ENCODE results near the gene MACROH2A1.

Gene MACROH2A1

DNA sequence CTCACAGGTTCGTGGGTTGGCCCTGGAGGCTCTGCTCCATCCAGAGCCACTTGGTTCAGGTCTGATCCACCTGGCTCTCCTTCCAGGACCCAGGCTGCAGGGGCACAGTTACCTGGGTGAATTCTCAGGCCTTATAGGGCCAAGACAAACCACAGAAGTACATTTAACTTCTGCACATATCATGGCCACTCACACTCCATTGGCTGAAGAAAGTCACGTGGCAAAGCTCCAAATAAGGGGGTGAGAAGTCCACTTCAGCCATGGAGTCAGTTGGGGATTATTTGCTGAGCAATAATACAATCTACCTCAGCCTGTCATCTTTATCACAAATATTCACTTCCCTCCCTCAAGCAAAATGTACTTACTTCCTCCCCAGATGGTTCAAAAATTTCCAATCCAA, 83.6 kb downstream of the MACROH2A1 start:
- DNase-seq (ENCODE audit: low read depth in 2 of 2), result no peak

DNA sequence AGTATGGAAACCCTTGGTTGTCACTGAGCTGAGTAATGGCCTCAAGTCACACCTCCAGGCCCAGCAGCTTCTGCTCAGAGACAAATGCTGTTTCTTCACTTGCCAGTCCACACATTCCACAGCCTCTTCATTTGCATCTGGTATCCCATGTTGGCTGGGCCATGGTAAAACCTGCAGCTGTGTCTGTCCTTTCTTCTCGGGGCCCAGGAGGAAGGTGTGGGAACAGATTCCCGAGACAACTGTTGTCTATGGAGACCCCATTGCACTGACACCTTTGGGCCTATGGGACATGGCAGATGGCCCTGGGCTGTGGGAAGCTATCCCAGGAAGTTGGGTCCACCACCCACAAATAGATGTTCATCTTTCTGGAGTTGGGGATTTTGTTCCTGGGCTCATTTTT, 85.1 kb downstream of the MACROH2A1 start:
- DNase-seq (ENCODE audit: low read depth in 2 of 2), result no peak

DNA sequence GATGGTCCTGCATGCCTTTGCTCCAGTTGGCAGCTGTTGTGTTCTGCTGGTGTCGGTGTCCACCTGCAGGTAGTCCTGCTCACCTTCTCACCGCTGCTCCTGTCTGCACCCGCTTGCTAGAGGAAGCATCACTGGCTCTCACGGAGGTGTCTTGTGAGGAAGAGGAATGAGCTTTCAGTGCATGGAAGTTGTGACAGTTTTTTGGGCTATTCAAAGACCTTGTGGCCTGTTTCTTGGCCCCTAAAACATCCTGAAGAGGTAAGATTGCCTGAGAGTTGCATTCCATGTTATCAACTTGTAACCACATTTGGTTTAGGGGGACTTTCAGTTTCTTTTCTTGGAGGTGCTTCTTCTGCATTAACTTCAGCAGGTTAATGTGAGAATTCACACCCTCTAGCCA, 85.6 kb downstream of the MACROH2A1 start:
- DNase-seq (ENCODE audit: low read depth in 2 of 2), result no peak

DNA sequence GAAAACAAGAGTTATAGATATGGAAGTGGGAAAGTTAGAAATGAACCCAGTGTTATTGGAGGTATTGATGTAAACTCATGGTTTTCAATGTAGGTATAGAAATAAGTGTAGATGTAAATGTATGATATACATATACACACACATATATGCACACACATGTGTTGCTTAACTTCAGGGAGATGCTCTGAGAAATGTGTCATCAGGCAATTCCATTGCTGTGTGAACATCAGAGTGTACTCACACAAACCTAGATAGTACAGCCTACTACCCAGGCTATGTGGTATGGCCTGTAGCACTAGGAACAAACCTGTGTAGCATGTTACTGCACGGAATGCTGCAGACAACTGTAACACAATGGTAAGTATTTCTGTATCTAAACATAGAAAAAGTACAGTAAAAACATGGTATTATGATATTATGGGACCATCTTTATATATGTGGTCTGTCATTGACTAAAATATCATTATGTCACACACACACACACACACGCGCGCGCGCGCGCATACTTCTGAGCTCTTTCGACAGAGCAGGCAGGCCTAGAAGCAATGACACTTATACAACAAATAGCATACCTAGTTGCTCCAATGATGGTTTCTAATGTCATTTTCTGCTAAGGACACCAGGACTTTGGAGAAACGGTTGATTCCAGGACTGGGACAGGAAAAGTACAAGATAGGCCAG, 86.6 kb downstream of the MACROH2A1 start:
- no peak for DNase-seq (ENCODE audit: low read depth in 2 of 2)

DNA sequence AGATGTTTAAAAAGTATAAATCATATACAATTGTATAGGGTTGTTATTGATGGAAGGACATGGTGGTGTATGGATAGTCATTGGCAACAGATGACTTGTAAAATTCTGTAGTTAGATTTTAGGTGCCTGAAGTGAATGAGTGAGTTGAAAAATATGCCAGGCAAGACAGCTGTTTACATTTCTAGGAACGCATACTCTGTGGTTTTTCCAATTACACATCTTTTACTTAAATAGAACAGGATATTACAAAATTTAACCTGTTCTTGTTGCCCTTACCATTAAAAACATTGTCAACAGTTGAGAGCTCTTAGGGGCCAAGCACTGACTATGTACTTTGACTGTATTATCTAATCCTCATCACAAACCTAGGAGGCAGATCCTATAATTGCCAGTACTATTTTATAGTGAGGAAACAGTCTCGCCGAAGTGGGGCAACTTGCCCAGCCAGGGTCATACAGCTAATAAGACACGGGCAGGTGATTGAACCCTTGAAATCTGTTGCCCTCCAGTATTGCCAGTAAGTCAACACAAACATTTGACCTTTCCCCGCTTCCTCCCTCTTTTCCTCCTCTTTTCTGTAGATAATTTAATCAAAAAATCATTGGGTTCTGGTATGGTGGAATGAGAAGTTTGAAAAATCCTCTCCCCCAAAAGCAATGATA, 88.6 kb downstream of the MACROH2A1 start:
- DNase-seq (ENCODE audit: low read depth in 2 of 2), result no peak

DNA sequence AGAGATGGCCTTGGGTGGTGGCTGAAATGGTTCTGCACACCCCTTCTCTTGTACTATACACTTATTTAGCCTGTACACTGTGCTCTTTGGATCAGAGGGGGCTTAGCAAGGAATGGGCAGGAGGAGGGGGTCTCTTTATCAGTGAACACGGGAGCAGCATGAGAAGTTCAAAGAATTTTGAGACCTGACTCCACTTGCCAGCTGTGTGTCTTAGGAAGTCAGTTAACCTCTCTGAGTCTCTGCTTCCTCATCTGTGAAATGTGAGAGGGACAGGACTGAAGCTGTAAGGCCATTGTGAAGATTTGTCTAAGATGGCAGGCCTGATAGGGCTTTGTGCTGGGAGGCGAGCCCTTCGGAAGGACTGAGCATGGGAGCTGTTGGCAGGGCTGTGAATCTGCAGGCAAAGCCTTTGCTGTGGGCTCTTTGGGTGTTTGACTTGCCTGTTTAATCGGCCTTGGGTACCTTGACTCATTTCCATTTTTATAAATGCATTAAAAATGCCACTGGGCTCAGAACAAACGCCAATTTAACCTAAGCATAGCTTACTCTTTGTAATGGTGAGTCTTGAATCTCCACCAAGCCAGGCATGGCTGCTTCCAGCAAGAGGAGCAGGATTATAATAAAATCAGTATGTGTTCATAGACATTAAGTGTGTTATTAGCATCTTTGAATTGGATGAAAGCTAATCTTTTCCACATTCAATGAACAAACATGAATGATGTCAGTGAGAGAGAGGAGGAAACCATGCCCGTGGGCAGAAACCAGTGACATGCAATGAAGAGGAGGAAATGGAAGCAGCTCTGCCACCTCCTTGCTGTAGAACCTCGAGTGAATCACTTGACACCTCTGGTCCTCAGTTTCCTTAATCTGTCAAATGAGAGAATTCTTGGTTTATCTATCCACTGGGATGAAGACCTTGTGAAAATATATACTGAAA, 89.4 kb downstream of the MACROH2A1 start:
- DNase-seq (ENCODE audit: low read depth in 2 of 2), result no peak

DNA sequence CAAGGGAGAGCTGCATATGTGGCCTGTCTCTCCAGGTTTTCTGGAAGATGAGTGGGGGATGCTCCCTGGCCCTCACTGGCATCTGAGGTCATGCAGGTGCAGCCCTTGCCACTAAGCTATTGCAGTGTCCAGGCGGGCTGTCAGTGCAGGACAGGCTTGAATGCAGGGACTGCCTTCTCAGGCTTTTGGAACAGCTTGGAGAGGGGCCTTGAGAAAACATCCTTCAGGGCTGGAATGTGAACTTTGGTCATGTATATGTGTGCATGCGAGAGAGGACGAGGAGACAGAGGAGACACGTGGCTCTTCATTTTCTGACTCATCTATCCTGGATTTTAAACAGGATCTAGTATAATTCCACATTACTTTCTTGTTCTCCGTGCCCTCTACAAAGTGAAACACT, 90.3 kb downstream of the MACROH2A1 start:
- DNase-seq (ENCODE audit: low read depth in 2 of 2), result no peak

DNA sequence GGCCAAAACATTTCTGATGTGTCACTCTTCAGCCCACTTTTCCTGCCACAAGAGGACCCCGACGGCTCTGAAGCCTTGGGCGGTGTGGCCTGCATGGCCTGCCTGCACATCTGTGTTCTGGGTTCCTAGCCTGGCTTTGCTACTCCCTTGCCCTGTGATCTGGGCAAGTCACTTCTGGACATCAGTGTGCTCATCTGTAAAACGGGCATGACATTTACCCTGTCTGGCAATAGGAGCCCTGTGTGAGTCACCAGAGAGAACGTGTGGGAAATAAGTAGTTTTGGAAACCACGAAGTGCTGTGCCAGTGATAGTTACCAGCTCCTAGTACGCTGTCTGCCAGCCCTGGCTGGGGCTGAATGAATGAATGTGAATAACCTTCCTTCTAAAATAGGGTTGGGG, 90.8 kb downstream of the MACROH2A1 start:
- DNase-seq (ENCODE audit: low read depth in 2 of 2), result no peak

DNA sequence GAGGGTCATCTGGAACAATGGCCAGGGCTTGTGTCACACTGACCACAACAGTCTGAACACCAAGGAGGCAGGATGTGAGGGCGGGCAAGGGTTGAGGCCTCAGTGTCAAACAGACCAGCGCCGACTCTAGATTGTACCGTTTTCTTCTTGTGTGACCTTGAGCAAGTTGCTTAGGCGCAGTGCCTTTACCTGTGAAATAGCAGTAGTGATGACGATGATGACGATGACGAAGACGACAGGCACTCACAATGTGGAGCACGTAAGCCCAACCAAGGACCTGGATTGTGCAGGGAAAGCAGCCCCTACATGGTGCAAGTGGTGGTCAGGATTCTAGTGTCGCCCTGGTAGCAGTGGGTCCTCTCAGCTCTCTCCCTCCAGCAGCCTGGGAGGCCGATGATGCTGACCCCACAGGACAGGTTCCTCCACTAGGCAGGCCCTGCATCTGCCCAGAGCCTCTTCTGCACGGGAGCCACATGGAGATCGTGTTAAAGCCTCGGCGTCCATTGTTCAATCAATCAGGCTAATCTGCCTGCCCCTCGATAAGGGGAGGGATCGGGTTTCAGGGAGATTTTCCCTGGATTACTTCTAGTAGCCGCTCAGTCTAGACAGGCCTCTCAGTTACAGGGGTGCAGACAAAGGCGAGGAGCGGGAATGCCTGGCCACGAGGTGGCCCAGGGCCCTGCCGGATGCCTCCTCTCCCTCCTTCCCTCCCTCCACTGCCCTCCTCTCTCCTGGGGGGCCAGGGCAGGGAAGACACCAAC, 91.7 kb downstream of the MACROH2A1 start:
- no peak for DNase-seq (ENCODE audit: low read depth in 2 of 2)

DNA sequence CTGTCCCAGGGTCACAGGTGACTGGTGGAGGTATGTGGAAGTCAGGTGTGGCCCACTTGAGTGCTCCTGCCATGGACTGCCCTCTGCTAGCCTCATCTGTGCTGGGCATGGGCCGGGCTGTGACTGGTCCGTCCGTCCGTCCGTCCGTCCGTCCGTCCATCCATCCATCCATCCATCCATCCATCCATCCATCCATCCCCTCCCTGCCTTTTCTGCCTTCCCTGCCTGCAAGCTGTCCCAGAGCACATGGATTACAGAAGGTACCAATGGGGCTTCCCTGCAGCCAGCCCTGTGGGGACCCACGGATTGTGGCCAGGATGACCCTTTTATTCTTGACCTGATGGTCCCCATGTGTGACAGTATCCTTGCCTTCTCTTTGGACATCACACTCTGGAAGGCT, 92.5 kb downstream of the MACROH2A1 start:
- no peak for DNase-seq (ENCODE audit: low read depth in 2 of 2)

DNA sequence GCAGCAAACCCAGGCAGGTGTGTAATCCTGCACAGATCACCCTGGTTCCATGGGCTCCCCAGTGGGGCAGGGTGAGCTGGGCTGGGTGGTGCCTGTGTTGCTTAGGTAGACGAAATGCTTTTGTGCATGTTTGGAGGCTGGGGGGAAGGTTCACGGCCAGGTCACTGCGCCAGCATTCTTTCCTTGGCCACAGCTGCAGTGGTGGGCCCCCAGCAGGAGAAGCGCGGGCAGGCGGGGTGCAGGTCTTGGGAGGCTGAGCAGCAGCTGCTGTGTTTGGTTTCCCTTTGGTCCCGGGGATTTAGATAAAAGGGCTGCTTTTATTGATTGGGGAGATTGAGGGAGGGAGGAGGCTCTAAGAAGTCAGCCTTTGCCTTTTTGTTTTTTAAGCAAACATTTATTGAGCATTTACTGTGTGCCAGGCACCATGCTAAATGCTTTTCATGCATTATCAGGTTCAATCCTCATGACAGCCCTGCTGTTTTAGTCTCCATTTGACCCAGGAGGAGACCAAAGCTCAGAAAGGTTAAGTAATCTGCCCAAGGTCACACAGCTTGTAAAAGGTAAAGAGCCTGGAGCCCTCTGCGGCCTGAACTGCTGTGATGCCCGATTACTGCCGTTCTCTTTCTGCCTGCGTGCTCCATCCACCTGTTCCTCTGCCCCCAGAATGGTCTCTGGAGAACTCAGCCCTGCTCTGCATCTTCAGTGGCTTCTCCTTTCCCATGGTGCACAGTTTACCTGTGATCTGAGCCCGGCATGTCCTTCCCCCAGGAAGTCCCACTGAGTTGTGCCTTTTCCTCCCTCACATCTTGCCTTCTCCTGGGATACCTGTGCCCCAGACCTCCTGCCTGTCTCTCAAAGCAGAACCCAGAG, 94.4 kb downstream of the MACROH2A1 start:
- DNase-seq (ENCODE audit: low read depth in 2 of 2), result no peak

DNA sequence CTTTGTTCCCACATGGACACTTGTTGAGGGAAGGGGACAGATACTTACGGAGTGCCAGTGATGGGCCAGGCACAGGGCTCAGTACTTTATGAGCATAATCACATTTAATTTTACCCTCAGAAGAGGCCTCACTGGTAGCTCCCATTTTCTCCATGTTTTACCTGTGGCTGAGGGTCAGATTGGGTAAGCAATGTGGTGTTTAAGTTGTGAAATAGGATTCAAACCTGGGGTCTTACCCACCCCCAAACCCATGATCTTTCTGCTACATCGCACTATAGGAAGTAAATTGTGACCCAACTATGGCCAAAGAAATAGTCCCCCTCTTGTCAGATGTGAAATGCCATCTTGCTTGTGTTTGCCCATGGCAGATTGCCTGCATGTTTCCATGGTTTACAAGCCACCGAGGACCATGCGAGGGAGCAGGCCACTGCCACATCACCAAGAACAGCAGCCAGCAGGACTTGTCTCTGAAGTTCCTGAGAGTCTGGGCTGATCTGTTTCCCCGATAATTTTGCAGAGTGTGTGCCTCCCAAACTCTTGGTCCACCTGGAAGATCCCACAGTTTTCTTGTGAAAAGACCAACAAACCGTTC, 95.4 kb downstream of the MACROH2A1 start:
- no peak for DNase-seq (ENCODE audit: low read depth in 2 of 2)

DNA sequence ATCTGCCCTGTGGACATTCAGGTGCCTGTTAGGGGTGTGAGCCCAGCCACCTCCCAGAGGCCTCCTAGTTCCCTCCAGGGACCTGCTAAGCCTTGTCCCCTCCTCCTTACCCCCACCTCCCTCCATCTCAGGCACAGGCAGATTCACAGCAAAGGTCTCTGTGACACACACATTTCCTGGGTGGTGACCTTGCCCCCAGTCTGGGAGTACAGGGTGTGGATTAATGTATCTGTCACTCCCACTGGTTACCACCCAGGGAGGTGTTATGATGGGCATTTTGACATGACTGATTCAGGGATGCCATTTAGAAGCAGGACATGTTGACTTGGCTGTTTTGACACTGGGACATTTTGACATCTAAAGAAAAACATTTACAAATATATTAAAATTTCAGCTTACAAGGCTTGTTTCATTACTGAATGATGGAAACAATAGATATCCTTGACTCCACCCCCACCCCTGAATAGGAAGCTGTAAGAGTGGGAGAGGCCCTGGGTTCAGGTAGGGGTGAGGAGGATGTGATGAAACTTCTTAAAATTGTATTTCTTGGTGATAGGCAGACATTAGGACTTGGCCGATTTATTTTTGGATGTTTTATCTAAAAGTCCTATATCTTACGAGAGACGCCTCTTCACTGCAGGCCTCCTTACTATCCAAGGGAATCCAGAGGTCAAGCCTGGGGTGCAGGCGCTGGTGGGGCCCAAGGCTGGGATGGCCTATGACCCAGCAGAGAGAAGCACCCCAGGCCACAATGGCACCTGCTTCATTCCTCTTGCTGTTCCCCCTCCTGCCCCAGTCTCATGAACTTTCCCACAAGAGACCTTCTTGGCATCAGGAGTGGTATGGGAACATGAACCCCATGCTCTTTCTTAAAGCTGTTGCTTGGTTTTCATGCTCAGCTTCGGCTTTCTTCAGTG, 101.9 kb downstream of the MACROH2A1 start:
- DNase-seq (ENCODE audit: low read depth in 2 of 2), result no peak

DNA sequence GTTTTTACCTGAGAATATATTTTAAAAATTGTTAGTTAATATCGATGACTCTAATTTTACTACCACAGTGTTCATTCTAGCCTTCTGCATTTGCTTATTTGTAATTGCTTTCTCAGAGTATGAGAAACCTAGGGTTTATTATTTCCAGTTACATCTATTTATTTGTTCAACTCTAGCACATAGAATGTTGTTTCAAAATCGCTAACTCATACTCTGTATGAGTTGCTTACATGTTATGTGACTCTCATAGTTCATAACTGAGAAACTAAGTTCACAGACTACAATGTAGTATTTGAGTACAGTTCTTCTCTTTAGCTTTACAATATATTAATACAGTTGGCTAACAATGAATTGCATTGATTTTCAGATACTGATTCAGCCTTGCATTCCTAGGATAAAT, 103.2 kb downstream of the MACROH2A1 start:
- no peak for DNase-seq (ENCODE audit: low read depth in 2 of 2)

DNA sequence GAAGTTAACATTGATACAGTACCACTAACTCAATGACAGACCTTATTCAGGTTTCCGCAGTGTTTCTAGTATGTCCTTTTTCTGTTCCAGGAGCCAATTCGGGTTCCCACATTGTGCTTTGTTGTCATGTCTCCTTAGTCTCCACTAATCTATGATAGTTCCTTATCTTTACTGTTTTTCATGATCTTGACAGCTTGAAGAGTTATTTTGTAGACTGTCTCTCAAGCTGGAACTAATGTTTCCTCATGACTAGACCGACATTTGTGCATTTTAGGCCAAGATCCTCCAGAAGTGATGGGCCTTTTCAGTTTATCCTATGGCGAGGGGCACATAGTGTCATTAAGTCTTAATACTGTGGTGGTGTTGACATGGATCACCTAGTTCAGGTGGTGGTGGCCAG, 104.2 kb downstream of the MACROH2A1 start:
- no peak for DNase-seq (ENCODE audit: low read depth in 2 of 2)

DNA sequence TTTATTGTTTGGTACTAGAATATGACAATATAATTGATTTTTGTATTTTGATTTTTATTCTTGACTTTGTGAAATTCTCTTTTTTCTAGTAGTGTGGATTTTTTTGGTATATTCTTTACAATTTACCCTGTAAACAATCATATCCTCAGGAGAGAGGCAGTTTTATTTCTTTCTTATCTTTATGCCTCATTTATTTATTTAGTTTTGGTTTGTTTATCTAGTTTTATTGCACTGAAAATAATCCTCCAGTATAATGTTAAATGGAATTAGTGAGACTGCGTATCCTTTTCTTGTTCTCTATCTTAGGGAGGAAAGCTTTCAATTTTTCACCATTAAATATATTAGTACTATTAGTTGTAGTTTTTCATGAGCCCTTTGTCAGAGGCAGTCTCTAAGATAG, 109.4 kb downstream of the MACROH2A1 start:
- no peak for DNase-seq (ENCODE audit: low read depth in 2 of 2)

DNA sequence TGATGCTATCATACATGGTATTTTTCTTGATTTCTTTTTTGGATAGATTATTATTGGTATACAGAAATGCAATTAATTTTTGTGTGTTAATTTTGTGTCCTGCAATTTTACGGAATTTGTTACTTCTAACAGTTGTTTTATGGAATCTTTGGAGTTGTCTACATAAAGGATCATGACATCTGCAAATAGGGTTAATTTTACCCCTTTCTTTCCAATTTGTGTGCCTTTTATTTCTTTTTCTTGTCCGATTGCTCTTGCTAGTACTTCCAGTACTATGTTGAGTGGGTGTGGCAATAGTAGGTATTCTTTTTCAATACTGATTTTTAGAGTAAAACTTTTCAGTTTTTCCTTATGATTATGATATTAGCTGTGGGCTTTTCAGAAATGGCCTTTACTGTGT, 111.5 kb downstream of the MACROH2A1 start:
- no peak for DNase-seq (ENCODE audit: low read depth in 2 of 2)

All from stimulated activated CD4-positive, alpha-beta T cell treated with anti-CD3 and anti-CD28 coated beads, Interleukin-1b, Interleukin-23, amount 100 ng/mL, for 4 hours (primary cell).